MCF 10A (cell line): ENCODE results near the gene PCP4L1. TPM values are rescaled to one million over a fixed set of nuclear protein-coding genes. Genes with fewer than 3 reads are reported as not detected.

Experiments used
- BruUV-seq: library from RNA; stranded (reverse); fragments of 400-500 nt; replicated peaks from 2 replicates; lab custom pipeline; 2021; lab: Mats Ljungman, UMichigan
- CTCF ChIA-PET: fragments of 300-600 bp; sonication (Branson Sonifier 250); formaldehyde crosslinking; extraction: SDS; loops from one replicate; lab custom pipeline; 2021; ENCODE audit warnings: antibody characterized with exemption, inconsistent platforms; lab: Yijun Ruan, JAX
- POLR2A ChIA-PET: fragments of 300-600, 350-650 bp; sonication (Branson Sonifier 250); formaldehyde crosslinking; extraction: SDS; loops from one replicate; lab custom pipeline; 2020; ENCODE audit warnings: antibody characterized with exemption, inconsistent platforms; lab: Yijun Ruan, JAX
- DNase-seq: peaks from one replicate; pipeline ENCODE4 v3.0.0-alpha.2; 2018; ENCODE audit not compliant: unreplicated experiment
- H3K27ac Mint-ChIP-seq: one replicate; pipeline ENCODE4 v1.8.0; 2022; ENCODE audit warnings: mild to moderate bottlenecking, low read depth, mixed read lengths; ENCODE audit not compliant: unreplicated experiment
- H3K27me3 Mint-ChIP-seq: one replicate; pipeline ENCODE4 v1.8.0; 2022; ENCODE audit warnings: mixed read lengths; ENCODE audit not compliant: insufficient read depth, unreplicated experiment
- H3K36me3 Mint-ChIP-seq: one replicate; pipeline ENCODE4 v1.8.0; 2022; ENCODE audit warnings: mild to moderate bottlenecking, moderate library complexity, mixed read lengths; ENCODE audit not compliant: insufficient read depth, unreplicated experiment
- H3K4me1 Mint-ChIP-seq: one replicate; pipeline ENCODE4 v1.8.0; 2022; ENCODE audit warnings: mixed read lengths; ENCODE audit not compliant: insufficient read depth, unreplicated experiment
- H3K4me3 Mint-ChIP-seq: one replicate; pipeline ENCODE4 v1.8.0; 2022; ENCODE audit warnings: mild to moderate bottlenecking, moderate library complexity, mixed read lengths; ENCODE audit not compliant: unreplicated experiment
- H3K9me3 Mint-ChIP-seq: one replicate; pipeline ENCODE4 v1.8.0; 2022; ENCODE audit warnings: mixed read lengths; ENCODE audit not compliant: unreplicated experiment
- intact Hi-C: fragments of 100-400 bp; cut with micrococcal nuclease; formaldehyde crosslinking; loops from 2 replicates; pipeline ENCODE4 v1.14.1; 2022
- total RNA-seq: library from RNA; stranded (reverse); gene quantifications from 2 replicates; pipeline ENCODE4 v1.2.3, GENCODE V29; 2022
- TF ChIP-seq, protein P1 (sequence below): fragments of 200-600 bp; IDR thresholded peaks from one replicate; pipeline ENCODE4 v1.8.0; 2022; ENCODE audit warnings: antibody characterized with exemption, mild to moderate bottlenecking; ENCODE audit not compliant: unreplicated experiment

PCP4L1 gene
- total RNA-seq, 1 experiment from 2014 or later = not detected

DNA sequence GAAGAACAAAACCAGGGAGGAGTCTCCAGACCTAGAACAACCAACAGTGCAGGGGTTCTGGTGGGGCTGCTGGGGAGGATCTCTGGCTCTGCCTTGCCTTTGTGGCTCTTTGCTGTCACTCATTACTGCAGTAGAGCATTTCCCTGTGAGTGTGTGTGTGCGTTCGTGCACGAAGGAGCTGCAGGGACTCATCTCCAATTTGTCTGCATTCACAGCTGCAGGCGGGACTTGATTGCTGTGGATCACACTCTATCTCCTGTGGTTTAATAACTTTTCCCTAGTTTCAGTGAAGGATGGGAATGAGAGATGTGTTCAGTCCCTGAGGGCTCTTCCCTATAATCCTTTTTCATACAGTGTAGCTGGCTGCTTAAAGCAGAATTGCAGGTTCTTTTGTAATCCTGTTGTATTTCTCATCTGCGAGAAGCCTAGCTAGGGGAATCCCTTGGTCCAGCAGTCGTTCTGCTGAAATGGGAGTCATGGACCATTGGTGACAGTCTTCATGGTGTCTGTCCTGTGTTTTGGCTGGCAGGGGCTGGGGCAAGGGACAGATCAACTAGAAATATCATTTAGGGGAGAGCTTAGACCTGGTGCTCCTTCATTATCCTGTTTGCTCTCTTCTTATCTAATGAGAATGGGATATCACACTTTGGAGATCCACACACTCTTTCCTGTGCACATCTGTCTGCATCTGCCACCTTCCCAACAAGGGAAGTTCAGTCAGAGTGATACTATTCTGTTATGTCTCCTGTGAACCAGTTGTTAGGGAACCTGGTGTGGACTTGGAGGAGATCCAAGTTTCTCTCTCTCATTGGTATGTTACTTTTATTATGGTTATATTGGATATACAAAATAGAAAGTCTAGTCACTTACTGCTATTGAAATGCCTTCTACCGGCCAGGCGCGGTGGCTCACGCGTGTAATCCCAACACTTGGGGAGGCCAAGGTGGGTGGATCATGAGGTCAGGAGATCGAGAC is 3.0 kb downstream of the PCP4L1 start:
- no TSS peak for BruUV-seq
- Mint-ChIP-seq H3K36me3 (no peaks in the 10 kb centered on the region), H3K9me3 (peaks cover 11% of the 10 kb centered on the region), H3K27ac (no peak overlapping the region), H3K27me3 (peaks cover 50% of the 10 kb centered on the region), H3K4me3 (no peak overlapping the region), H3K4me1 (no peaks in the 10 kb centered on the region)
- CTCF ChIA-PET = interaction anchor here (0.6 to 6.2 kb wide), 6 partner anchors 14 to 141 kb away, joined by 3 to 46 read pairs (median 3); partner anchors contain the start of gene TOMM40L
- TF ChIP-seq, protein P1, sequence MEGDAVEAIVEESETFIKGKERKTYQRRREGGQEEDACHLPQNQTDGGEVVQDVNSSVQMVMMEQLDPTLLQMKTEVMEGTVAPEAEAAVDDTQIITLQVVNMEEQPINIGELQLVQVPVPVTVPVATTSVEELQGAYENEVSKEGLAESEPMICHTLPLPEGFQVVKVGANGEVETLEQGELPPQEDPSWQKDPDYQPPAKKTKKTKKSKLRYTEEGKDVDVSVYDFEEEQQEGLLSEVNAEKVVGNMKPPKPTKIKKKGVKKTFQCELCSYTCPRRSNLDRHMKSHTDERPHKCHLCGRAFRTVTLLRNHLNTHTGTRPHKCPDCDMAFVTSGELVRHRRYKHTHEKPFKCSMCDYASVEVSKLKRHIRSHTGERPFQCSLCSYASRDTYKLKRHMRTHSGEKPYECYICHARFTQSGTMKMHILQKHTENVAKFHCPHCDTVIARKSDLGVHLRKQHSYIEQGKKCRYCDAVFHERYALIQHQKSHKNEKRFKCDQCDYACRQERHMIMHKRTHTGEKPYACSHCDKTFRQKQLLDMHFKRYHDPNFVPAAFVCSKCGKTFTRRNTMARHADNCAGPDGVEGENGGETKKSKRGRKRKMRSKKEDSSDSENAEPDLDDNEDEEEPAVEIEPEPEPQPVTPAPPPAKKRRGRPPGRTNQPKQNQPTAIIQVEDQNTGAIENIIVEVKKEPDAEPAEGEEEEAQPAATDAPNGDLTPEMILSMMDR = no peak
- POLR2A ChIA-PET = interaction anchor here (0.6 to 1.7 kb wide), 5 partner anchors 11 to 128 kb away, joined by 3 to 7 read pairs (median 3); no protein-coding TSS in a partner anchor
- peak; percentile 10 for DNase-seq
- intact Hi-C loops = no loop called here

DNA sequence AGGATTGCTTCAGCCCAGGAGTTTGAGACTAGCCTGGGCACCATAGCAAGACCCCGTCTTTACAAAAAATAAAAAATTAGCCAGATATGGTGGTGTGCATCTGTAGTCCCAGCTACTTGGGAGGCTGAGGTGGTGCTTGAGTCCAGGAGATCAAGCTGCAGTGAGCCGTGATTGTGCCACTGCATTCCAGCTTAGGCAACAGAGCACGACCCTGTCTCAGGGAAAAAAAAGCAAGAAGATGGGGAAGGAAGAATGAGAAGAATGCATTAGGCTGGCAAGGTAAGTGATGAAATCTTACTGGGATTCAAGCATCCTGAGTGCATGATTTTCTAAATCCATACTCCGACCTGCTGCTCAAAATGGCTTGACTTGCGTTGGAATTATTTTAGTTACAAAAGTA is 6.8 kb downstream of the PCP4L1 start:
- Mint-ChIP-seq H3K27ac (no peak overlapping the region), H3K4me3 (no peak overlapping the region), H3K4me1 (no peaks in the 10 kb centered on the region), H3K27me3 (peaks cover 23% of the 10 kb centered on the region), H3K9me3 (no peaks in the 10 kb centered on the region), H3K36me3 (no peaks in the 10 kb centered on the region)
- no TSS peak for BruUV-seq
- POLR2A ChIA-PET = interaction anchor here (0.8 kb wide), 1 partner anchor 16 kb away, joined by 3 read pairs; no protein-coding TSS in a partner anchor
- DNase-seq = no peak
- CTCF ChIA-PET = interaction anchor here (0.6 to 2.2 kb wide), 4 partner anchors 26 to 495 kb away, joined by 4 to 10 read pairs (median 6); partner anchors contain the start of gene TOMM40L
- TF ChIP-seq, protein P1 = no peak
- intact Hi-C loops = no loop called here

DNA sequence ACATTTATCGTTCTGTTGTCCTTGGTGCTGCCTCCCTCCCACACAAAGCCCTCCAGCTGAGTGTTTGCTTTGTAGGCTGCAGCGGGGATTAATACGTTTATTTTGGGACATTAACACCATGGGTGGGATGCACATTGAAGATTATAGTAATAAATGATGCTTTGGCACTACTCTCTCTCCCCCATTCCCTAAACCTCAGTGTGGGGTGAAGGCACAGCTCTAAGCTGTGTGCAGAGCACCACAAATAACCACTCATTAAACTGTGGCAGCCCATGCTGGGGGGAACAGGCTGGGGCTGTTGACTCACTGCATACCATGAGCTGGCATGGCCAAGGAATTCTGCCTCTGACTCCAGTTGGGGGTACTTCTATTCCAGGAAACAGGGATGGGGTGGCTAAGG is 7.7 kb downstream of the PCP4L1 start:
- Mint-ChIP-seq H3K9me3 (no peaks in the 10 kb centered on the region), H3K27me3 (peaks cover 14% of the 10 kb centered on the region), H3K27ac (no peak overlapping the region), H3K36me3 (no peaks in the 10 kb centered on the region), H3K4me3 (no peak overlapping the region), H3K4me1 (no peaks in the 10 kb centered on the region)
- intact Hi-C loops = no loop called here
- no TSS peak for BruUV-seq
- TF ChIP-seq, protein P1 = no peak
- CTCF ChIA-PET = interaction anchor here (0.6 to 2.2 kb wide), 6 partner anchors 18 to 496 kb away, joined by 3 to 10 read pairs (median 3); partner anchors contain the start of gene PPOX
- POLR2A ChIA-PET = interaction anchor here (0.8 kb wide), 1 partner anchor 17 kb away, joined by 3 read pairs; no protein-coding TSS in a partner anchor
- DNase-seq = no peak

DNA sequence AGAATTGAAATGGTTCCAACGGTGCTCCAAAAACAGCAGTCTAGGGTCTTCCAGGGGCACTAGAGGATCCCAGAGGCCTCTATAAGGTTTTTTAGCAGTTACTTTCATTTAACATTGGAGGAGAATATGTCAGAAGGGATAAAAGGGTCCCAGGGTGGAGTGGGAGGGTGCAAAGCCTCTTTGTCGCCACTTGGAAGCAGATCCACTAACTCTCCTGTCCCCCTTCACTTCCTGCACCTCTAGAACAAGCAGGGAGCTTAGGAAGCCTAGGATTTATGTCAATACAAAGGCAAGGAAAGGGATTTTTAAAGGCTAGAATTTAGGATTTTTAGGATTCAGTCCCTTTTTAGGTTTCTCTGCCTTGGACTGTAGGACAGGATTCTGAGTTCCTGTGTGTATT is 8.3 kb downstream of the PCP4L1 start:
- no peak for DNase-seq
- Mint-ChIP-seq H3K9me3 (no peaks in the 10 kb centered on the region), H3K27me3 (peaks cover 8% of the 10 kb centered on the region), H3K27ac (no peak overlapping the region), H3K4me3 (no peak overlapping the region), H3K36me3 (no peaks in the 10 kb centered on the region), H3K4me1 (no peaks in the 10 kb centered on the region)
- BruUV-seq = no TSS peak
- ChIA-PET CTCF (interaction anchor here (0.6 to 2.2 kb wide), 5 partner anchors 18 to 101 kb away, joined by 3 to 10 read pairs (median 3); partner anchors contain the start of gene PPOX), POLR2A (interaction anchor here (1.0 kb wide), 1 partner anchor 47 kb away, joined by 3 read pairs; the partner anchor contains the start of gene SDHC)
- intact Hi-C loops = no loop called here
- TF ChIP-seq, protein P1 = no peak
